GM21737 (cell line): ENCODE measurements around the gene CD99L2.

Experiments used
- ATAC-seq: cut with Tn5 transposase; IDR thresholded peaks from one replicate; pipeline ENCODE4 v1.9.1; 2021; ENCODE audit warnings: mild to moderate bottlenecking, moderate library complexity; ENCODE audit not compliant: unreplicated experiment

The CD99L2 gene

DNA sequence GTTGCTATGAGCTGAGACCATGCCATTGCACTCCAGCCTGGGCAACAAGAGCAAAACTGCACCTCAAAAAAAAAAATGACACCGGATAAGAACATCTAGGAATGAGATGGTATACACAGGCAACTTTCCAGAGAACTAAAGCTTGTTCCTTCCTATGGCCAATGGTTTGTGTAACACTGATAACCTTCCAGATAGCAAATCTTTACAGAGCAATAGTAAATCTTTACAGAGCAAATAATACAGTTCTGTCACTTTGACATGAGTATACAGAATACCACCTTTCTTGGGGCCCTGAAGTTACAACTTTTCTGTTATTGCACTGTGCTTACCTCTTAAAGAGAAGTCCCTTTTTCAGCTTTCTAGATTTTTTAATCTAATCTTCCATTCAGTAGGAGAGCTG is 91.6 kb downstream of the CD99L2 start:
- no peak for ATAC-seq

- ATAC-seq, result no peak
Measured at GRCh38 chrX:150805736-150806135, 92.7 kb downstream of the CD99L2 start.

DNA sequence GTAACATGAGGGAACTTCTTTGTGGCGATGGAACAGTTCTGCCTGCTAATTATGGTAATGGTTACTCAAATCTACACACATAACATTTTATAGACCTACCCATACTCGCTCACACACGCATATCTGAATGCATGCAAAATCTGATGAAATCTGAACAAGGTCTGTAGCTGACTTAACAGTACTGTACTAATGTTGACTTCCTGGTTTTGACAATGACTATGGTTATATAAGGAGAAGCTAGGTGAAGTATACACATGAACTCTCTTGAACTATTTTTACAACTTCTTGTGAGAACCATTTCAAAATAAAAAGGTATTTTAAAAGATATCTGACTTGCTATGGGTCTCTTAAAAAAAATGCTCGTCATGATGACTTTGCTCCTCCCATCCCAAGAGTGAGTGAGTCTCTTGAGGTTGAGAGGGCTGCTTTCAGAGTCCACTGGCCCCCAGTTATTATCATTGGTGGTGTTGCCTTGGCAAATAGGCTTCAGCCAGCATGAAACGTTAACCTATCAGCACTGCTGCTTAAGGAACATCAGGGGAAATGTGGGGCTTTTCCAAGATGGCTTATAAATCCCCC is 105.4 kb downstream of the CD99L2 start:
- no peak for ATAC-seq

GRCh38 chrX:150790021-150790420 is 108.4 kb downstream of the CD99L2 start:
- no peak for ATAC-seq

DNA sequence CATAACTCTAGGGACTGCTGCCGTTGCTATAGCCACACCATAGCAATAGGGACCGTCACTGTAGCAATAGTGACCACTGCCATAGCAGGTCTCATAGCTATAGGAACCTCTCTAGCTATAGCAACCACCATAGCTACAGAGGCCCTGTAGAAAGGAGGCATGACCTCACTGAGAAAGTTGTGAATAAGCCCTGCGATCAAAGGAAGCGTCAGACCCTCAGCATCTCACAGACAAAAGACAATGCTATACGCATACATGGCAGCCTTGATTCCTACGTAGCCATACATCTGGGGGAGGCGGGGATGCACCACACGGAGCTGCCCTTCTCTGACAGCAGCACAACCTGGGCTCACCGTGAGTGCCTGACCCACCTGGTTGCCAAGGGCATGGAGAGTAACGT is 116.8 kb downstream of the CD99L2 start:
- no peak for ATAC-seq

DNA sequence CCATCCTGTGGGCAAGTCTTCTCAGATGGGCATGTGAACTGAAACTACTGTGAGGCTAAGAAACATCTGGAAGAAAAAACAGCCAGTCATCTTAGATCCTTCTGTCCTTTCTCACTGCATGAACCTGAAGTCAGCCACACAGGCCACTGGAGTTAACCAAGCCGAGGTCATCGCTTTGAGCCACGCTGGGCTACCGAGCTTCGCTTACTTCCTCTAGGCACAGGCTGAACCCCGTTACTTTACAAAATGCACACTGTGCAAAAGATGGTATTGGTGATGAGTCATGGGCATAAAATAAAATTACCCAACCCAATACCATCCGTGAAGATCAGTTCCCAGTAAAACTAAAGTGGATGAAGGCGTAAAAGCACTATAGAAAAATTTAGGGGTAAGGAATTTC is 119.1 kb downstream of the CD99L2 start:
- ATAC-seq, result no peak

DNA sequence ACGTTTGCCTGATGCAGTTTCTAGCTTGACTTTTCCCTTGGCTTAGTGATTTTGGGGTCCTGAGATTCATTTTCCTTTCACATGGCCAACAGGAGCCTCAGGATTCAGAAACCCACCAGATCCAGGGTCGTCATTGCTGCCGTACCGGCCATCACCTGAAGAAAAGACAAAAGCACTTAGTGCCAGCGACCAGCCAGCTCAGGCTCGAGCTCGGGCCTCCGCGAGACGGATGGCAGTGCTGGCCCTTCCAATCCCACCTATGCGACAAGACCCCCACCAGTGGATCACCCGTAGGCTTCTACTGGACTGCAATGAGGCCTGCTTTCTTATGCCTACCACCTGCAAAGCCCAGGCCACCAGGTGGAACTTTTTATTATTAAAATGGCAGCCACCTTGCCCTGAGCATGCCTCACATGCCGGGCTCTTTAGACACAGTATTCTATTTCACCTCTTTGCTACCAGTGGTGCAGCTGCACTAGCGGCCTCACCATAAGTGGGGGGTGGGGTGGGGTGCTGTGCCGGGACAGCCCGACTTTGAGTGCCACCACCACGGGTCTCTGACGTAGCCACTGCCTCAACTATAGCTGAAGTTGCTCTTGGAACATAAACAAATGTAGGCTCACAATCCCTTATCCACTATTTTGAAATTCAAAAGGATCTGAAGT is 121.0 kb downstream of the CD99L2 start:
- no peak for ATAC-seq

GRCh38 chrX:150775569-150776350 is 122.7 kb downstream of the CD99L2 start:
- no peak for ATAC-seq

DNA sequence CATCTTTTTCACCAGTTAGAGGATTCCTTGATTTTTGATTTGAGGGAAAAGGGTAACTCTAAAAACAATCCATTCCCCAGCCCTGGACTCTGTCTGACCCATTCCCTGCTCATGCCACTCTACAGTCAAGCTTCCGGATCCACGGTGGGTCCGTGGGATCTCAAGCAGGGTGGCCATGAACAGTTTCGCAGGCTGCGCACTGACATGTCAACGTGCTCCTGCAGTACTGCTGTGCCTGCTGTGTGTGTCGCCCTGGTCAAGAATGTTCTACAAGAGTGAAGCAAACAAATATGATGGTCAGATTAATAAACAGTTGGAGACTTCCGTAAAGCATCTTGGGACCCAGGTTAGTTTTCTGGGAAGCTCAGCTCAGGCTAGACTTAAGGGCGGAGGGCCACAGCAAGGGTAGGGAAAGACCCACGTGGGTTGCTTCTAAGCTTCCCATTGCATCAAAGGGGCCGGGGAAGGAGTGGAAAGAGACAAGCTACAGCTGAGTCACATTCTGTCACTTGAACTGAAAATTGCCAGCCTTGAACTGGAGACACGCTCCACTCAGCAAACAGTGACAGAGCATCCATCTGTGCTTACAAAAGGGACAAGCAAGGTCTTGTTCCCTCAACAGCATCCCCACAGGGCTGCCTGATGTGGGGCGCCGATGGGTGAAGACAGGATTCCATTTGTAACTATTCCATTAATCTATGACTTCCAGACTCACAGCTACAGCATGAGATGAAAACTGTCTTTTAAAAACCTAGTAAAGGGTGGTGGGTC is 123.5 kb downstream of the CD99L2 start:
- no peak for ATAC-seq

DNA sequence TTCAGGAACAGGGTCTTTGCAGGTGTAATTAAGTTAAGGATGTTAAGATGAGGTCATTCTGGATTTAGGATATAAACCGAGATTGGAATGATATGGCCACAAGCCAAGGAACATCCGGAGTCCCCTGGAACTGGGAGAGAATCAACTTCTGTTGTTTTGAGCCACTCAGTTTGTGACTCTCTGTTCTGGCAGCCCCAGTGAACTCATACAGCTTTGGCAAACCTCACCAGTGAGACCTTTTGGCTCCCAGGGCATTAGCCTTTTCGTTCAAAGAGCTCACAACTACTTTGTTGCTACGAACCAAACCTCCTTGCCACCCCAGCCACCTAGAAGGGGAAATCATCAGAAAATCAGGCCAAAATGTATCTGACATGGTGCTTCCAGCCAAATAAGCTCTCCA is 124.8 kb downstream of the CD99L2 start:
- no peak for ATAC-seq

- no peak for ATAC-seq
Measured at GRCh38 chrX:150773117-150773516, 125.4 kb downstream of the CD99L2 start.

DNA sequence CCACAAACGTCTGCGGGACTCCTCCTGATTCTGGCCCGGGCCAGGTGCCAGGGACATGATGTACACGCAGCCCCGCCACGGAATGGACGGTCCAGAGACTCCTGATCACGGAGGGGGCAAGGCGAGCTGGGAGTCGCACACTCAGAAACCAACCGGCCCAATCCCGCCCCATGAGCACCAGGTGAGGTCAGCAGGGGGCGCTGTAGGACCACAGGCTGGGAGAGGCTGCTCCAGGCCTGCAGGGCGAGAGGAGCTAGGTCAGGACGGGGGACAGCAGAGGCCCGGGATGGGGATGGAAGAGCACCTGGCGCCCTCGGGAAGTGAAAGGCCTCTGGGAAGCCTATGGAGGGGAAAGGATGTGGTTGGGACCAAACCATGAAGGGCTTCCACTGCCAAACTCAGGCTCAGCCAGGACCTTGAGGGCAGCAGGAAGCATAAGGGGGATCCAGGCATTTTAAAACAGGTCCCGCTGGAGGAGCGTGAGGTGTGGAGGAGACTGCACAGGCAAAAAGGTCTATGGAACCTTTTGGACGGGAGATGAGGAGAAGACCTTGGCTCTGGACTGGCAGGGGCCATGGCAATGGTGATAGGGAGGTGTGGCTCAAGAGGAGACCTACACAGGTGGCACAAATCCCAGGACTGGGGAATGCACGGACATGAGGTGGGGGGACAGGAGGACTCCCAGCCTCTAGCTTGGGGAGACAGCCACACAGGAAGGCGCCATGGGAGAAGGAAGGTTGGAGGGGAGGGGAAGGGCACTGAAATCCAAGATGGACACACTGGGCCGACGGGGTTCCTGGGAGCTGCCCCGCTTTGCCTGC is 126.1 kb downstream of the CD99L2 start:
- peak; percentile 86 for ATAC-seq

DNA sequence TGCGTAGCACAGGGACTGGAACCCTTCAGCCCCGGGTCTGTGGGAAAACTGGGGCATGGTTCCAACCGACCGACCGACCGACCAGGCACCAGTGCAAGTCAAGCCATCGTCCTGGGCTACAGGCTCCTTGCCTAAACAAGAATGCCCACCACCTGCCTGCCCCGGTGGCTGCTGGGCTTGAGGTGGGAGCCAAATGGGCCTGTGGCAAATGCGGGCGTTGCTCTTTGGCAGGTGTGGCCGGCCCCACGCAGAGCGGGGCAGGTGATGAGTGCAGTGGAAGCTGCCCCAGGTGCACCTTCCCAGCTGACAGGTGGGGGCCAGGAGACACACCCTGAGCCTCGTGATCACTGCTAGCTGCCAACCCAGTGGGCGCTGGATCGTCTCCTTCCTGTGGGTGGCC is 127.4 kb downstream of the CD99L2 start:
- ATAC-seq, result no peak

GRCh38 chrX:150770623-150771022 is 127.8 kb downstream of the CD99L2 start:
- no peak for ATAC-seq

DNA sequence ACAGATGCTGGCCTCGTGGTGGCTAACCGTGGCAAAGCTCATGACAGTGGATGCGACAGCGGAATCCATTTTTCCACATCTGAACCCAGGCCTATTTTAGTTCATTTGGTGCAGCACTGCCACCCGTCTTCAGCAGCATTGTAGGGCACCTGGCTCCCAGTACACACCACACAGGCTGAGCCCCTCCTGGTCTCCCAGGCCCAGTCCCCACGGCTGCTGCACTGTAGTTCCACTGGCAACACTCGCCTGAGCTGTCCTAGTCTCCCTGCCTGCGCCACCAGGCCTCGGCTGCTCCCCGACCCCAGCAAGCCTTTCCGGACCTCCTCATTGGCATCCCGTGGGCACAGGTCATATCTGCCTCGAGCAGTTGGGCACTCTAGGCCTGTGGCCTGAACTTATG is 129.1 kb downstream of the CD99L2 start:
- ATAC-seq, result no peak

DNA sequence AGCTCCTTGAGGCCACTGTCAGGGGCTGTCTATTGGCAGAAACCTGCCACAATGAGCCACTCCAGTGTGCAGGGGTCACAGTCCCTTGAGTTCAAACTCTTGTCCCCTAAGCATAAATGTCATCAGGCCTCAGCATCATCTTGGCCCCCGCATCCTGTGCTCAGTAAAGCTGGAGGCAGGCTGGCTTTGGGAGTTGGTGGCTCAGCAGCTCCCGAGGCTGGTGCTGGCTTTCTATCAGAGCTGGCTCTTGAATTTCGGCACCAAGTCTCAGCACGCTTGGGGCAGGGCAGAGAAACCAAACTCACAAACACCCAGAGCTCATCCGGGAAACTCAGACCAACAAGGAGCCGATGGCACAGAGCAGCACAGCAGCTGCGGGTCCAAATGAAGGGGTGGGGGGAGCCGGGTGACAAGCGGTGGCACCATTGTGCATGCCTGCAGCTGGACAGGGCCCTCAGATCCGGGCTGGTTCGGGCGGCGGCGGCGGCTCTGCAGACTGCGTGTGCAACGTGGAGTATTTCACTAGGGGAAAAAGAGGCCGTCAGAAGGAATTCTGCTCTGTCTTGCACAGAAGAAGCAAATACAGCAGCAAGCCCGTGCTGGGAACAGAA is 129.8 kb downstream of the CD99L2 start:
- no peak for ATAC-seq

GRCh38 chrX:150768132-150768485 is 130.4 kb downstream of the CD99L2 start:
- no peak for ATAC-seq

- ATAC-seq, result no peak
Measured at GRCh38 chrX:150767475-150768131, 130.9 kb downstream of the CD99L2 start.

DNA sequence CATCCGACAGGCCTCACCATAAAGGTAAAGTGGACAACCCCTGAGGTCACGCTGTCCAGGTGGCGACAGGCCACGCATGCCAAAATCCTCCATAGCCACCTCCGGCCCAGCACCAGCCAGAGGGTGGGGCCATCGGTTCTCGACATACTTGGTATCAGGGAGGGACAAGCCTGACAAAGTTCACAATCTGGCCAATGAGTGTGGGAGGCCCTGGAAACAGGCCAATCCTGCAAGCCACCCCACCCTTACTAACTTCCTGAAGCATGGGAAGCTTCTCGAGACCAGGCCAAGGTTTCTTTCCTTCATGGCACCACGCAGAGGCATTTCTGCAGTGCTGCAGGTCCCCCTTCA is 131.4 kb downstream of the CD99L2 start:
- ATAC-seq, result no peak
